KBM-7 (cell line): ENCODE results near the gene HOXA11.

Source experiments
- DNase-seq: peaks from one replicate; pipeline ENCODE4 v3.0.0-alpha.2; 2015
- in situ Hi-C: fragments of 300-500 bp; cut with MboI; formaldehyde crosslinking; loops from 2 replicates; pipeline ENCODE4 v1.14.3; 2020; ENCODE audit warnings: low sequenced_read_pairs, low pct_unique_long_range_greater_than_20kb, mixed read lengths

HOXA11 gene

GRCh38 chr7:27145914-27146412 lies 39.1 kb downstream of the HOXA11 start:
- DNase-seq = no peak
- in situ Hi-C loops = no loop called here

DNA sequence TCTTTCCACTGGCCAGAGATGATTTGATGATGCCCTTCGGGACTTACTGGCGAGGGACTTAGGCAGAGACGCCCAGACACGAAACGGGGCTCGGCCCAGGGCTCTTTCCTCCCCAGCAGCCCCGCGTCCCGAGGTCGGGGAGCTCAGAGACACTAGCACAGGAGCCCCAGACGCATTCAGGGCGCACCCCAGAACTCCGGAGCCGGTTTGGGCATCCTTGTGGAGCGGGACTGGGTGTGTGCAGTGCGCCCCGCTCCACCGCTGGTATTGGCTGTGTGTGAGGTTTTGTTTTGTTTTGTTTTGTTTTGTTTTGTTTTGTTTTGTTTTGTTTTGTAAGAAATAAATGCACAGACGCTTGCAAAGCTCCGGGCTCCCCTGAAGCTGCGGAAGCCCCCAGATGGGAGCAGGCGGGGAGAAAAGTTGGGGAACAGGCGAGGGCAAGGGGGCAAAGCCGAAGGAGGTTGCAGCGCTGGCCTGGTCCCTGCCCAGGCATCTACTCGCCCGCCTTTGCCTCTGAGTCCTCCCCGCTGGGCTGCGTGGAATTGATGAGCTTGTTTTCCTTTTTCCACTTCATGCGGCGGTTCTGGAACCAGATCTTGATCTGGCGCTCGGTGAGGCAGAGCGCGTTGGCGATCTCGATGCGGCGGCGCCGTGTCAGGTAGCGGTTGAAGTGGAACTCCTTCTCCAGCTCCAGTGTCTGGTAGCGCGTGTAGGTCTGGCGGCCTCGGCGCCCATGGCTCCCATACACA lies 39.7 kb downstream of the HOXA11 start:
- no peak for DNase-seq
- in situ Hi-C loops = no loop called here

- in situ Hi-C loops = no loop called here
- DNase-seq = no peak
These were observed 40.3 kb downstream of the HOXA11 start for GRCh38 chr7:27144781-27145164.

GRCh38 chr7:27143950-27144780 lies 40.9 kb downstream of the HOXA11 start:
- in situ Hi-C loops = no loop called here
- DNase-seq = no peak

DNA sequence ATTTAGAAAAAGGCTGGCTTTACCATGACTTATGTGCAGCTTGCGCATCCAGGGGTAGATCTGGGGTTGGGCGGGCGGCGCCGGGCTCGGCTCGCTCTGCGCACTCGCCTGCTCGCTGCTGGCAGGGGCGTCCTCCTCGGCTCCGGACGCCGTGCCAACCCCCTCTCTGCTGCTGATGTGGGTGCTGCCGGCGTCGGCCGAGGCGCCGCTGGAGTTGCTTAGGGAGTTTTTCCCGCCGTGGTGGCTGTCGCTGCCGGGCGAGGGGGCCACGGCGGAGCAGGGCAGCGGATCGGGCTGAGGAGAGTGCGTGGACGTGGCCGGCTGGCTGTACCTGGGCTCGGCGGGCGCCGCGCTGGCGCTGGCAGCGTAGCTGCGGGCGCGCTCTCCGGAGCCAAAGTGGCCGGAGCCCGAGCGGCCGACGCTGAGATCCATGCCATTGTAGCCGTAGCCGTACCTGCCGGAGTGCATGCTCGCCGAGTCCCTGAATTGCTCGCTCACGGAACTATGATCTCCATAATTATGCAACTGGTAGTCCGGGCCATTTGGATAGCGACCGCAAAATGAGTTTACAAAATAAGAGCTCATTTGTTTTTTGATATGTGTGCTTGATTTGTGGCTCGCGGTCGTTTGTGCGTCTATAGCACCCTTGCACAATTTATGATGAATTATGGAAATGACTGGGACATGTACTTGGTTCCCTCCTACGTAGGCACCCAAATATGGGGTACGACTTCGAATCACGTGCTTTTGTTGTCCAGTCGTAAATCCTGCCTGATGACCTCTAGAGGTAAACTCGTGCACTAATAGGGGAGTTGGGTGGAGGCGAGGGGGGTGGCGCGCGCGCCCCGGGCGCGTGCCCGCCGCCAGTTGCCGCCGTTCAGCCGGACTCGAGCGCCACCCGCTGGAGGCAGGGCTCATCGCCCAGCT lies 41.7 kb downstream of the HOXA11 start, which contains the start of gene HOXA5:
Gene HOXA5, minus strand, starts transcription at position 659 of the 927 bp plus-strand sequence. Its CDS starts 74 bp downstream, at position 585.
- DNase-seq = no peak
- in situ Hi-C loops = no loop called here

DNA sequence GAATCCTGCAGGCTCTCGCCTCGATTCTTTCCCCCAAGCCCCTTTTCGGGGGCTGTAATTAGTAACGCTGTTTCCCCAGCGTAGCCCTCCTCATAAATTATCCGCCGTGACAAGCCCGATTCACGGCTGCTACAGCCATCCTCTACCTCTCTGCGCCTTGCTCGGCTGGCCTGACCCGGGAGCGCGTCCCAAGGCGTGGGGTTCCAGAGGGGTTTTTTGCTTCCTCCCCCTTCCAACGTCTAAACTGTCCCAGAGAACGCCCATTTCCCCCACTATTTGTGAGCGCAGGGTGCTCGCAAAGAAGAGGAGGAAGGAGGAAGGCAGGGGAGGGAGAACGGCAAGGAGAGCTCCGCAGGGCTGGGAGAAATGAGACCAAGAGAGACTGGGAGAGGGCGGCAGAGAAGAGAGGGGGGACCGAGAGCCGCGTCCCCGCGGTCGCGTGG lies 42.4 kb downstream of the HOXA11 start:
- no peak for DNase-seq
- in situ Hi-C loops = no loop called here

- no peak for DNase-seq
- in situ Hi-C loops = no loop called here
These were observed 43.0 kb downstream of the HOXA11 start for GRCh38 chr7:27141923-27142579.

DNA sequence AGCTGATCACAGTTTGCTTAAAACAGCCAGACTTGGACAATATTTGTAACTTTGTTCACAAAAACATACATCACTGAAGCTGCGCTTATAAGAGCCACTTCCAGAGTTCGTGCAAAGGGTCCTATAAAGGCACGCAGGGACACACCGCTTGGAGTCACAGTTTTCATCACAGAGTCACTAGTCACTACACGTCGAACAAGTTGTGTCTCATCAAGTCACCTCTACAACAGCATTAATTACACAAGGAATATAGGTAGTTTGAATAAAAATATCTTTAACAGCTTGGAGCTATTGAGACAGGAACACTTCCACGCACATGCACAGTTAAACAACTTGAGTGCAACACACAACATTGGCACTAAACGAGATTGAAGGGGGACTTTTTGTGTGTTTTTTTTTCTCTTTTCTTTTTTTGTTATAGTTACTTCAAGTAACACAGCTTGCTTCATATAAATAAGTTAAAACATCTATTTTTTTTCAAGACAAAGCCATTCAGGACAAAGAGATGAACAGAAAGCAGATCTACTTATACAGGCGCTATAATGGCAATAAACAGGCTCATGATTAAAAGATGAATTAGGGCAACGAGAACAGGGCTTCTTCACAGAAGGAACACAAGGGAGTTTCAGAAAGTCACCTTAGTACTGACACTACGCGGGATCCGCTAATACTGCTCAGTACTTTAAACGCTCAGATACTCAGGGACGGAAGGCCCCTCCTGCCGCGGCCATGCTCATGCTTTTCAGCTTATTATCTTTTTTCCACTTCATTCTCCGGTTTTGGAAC lies 43.7 kb downstream of the HOXA11 start:
- in situ Hi-C loops = no loop called here
- DNase-seq = no peak

DNA sequence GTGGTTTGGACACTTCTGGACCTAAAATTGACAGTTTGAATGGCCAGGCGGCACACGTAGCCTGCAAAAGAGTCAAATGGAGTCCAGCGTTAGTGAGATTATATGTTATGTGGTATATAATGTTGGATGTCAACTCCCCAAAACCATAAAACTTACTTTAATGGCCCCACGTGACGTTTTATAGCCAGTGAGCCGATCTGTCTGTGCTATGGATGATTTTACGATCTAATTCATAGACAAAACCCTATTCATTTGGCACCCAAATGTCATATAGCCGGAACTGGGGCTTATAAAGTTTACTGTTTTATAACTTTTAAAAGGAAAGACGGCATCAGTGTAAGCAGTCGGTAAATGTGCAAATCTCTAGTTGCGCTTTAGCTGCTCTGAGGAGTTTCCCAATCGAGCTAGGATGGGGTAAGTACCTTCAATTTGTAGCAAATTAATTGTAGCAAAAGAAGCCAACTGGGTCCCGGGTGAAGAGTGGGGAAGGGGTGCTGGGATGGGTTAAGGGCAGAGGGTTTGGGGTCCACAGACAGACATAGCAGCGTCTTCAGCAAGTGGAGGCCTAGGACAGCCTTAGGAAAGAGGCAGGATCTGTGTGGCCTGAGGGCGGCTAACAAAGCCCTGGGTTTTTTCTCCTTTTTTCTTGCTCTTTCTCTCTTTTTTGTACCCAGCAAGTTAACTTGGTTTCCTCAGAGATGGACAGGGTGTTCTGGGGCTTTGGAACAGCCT lies 44.7 kb downstream of the HOXA11 start:
- no peak for DNase-seq
- in situ Hi-C loops = no loop called here

- in situ Hi-C loops = no loop called here
- no peak for DNase-seq
These were observed 45.5 kb downstream of the HOXA11 start for GRCh38 chr7:27139334-27140125.

DNA sequence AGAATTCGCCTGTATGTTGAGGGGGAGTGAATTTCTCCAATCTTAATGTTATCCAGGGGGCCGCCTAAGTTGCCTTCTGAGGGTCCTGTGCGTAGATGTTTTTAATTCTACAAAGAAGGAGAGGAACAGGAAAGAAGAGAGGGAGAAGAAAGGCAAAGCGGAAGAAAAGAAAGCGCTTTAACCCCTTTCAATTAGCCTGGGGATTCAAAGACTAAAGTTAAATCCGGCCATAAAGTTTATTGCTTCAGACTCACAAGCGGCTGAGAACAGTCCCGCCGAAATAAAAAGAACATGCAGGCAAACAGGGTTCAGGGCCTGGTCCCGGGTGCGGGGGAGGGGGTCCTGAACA lies 46.1 kb downstream of the HOXA11 start:
- DNase-seq = no peak
- in situ Hi-C loops = no loop called here

GRCh38 chr7:27138472-27138871 lies 46.6 kb downstream of the HOXA11 start:
- no peak for DNase-seq
- in situ Hi-C loops = no loop called here

DNA sequence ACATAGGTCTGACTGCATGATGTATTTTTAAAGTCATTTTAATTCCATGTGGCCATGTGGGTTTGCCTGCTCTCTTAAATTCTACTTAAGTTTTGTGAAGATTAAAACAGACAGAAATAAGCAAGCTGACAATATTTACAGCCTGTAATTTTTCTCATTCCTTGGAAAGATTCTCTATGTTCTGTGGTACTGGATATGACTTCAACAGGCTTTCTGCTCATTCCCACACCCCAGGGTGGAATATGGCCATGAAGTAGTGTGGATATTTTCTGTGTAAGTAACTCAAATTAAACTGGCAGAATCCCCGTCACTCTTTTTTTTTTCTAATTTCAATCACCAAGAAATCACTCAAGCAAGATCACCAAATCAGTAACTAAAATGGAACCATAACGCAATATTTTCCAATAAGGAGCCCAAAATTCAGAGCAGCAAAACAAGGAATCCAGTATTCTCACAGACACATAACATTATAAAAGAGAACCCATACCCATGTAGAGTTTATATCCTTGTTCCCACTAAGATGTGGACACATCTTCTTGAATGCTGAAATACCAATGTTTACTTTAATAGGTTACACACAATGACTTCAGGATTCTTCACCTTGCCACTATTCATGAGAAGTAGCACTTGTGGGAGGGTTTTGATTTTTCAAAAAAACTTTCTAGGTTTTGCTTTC lies 47.3 kb downstream of the HOXA11 start:
- DNase-seq = no peak
- in situ Hi-C loops = no loop called here

DNA sequence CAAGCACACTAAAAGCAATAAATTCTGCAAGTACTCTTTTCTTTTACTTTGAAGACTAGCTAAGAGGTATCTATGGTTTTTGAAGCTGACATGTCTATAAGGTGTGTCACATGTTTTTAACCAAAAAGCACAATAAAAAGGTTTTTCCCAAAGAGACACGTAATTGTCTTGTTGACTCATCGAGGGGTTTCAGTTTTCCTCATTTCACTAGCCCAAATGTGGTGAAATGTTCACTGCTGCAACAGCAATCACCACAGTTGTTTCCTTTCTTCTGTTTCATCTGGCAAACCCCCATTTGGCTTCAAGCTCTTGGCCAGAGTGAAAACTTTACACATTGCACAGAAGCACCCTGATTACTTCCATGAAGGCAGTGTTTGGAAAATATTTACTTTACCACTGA lies 50.6 kb downstream of the HOXA11 start:
- in situ Hi-C loops = no loop called here
- DNase-seq = peak; percentile 24

- in situ Hi-C loops = no loop called here
- DNase-seq = no peak
These were observed 51.4 kb downstream of the HOXA11 start for GRCh38 chr7:27133409-27134231.
